Uterus (tissue), 4 donors: Measurements from ENCODE around the gene RALGPS1. TPM values are rescaled to one million over a fixed set of nuclear protein-coding genes. Genes with fewer than 3 reads are reported as not detected.

Experiments
- DNase-seq, 2 donors: peaks; one replicate each; pipeline ENCODE4 v3.0.0-alpha.2; 2019 to 2020
- H3K27ac ChIP-seq, 2 donors: fragments of 200-600 bp; sonication (generic); 1 replicate in 1 of 2; 2 replicates in 1 of 2; pipeline ENCODE4 v1.5.1; 2016 to 2018
- H3K27me3 ChIP-seq, 2 donors: fragments of 200-600 bp; sonication (generic); one replicate each; pipeline ENCODE4 v1.5.1; 2018 to 2019; ENCODE audit warnings: control low read depth in 1 of 2
- H3K36me3 ChIP-seq, 2 donors: fragments of 200-600 bp; sonication (generic); one replicate each; pipeline ENCODE4 v1.5.1; 2019; ENCODE audit warnings: control low read depth in 1 of 2
- H3K4me1 ChIP-seq, 2 donors: fragments of 200-600 bp; sonication (generic); one replicate each; pipeline ENCODE4 v1.5.1; 2018 to 2019; ENCODE audit warnings: control low read depth in 1 of 2
- H3K4me3 ChIP-seq, 2 donors: fragments of 200-600 bp; sonication (generic); 1 replicate in 1 of 2; 2 replicates in 1 of 2; pipeline ENCODE4 v1.5.1; 2018 to 2019; ENCODE audit warnings: mild to moderate bottlenecking in 1 of 2
- H3K9me3 ChIP-seq, 2 donors: fragments of 200-600 bp; sonication (generic); one replicate each; pipeline ENCODE4 v1.5.1; 2019; ENCODE audit warnings: control low read depth in 1 of 2
- CTCF ChIP-seq, 4 experiments: fragments of 200-600 bp in 2 of 4; fragments of 450-650 bp in 2 of 4; sonication (generic) in 2 of 4; IDR thresholded peaks; one replicate each; pipeline ENCODE4 v1.5.1; 2016 to 2019; ENCODE audit warnings: antibody characterized with exemption in 4 of 4, mild to moderate bottlenecking in 2 of 4, moderate library complexity in 1 of 4
- POLR2A ChIP-seq, 2 donors: fragments of 450-650 bp; IDR thresholded peaks; one replicate each; pipeline ENCODE4 v1.6.1; 2016; ENCODE audit warnings: antibody characterized with exemption in 2 of 2, mild to moderate bottlenecking in 1 of 2, moderate library complexity in 1 of 2
- intact Hi-C: fragments of 100-400 bp; cut with DNase I; formaldehyde crosslinking; loops from one replicate; pipeline ENCODE4 v1.15.1; 2023; ENCODE audit warnings: low total_unique reads
- total RNA-seq, 4 donors: library from RNA; depleted of rRNA in 3 of 4; stranded (reverse); fragments of >200 nt in 3 of 4; gene quantifications; one replicate each; pipeline versions ENCODE4 v1.1.0 to v1.2.4, GENCODE V29; 2014 to 2023
- donor health status: DM: yes; HTN: yes; CAD: no.

The RALGPS1 gene
- total RNA-seq, 4 donors from 2014 or later, result 8.5 to 16.7 (median 14.5) TPM

DNA sequence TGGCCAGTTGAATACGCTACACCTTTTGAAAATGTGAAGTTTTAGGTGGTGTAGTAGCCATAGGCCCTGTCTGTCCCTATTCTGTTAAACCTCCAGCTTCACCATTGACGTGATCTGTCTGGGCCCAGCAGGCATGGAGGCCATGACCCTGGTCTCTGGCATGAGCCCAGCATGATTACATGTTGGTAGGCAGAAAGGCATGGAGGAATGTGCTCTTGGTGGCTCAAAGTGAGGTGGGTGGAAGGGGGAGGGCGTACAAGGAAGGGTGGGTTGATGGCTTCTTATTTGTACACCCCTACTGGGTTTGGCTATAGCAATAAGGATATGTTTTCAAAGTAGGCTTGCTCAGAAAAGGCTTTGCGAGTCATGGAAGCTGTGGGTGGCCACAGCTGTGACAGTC is 23.7 kb downstream of the RALGPS1 start:
- TF ChIP-seq POLR2A (IDR thresholded peaks at IDR 0.05) (no peak), CTCF (IDR thresholded peaks at IDR 0.05) (no peak)
- Histone ChIP-seq H3K4me3 (no peak overlapping the region), H3K4me1 (no peaks in the 10 kb centered on the region), H3K27me3 (no peaks in the 10 kb centered on the region), H3K36me3 (no peaks in the 10 kb centered on the region), H3K9me3 (no peaks in the 10 kb centered on the region), H3K27ac (no peak overlapping the region)
- intact Hi-C loops, result no loop called here
- no peak for DNase-seq

DNA sequence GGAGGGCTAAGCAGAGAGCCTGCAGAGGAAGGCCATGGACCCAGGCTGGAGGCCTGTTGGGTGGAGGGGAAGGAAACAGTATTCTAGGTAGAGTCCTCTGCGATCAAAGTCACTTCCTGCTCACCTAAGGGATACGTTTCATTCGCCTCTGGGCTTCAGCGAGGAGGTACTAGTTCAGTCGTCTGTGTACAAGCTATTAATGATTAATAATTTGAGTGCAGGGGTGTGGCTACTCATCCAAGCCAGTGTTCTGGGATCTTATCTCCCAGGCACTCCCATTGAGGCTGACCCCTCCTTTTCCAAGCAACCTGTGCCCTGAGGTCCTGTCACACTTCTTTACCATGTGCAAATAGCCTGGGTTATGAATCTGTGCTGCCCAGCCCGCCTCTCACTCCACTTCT is 25.2 kb downstream of the RALGPS1 start:
- DNase-seq, result no peak
- Histone ChIP-seq H3K27ac (no peak overlapping the region), H3K27me3 (no peaks in the 10 kb centered on the region), H3K4me1 (no peaks in the 10 kb centered on the region), H3K36me3 (no peaks in the 10 kb centered on the region), H3K4me3 (no peak overlapping the region), H3K9me3 (no peaks in the 10 kb centered on the region)
- TF ChIP-seq POLR2A (IDR thresholded peaks at IDR 0.05) (no peak), CTCF (IDR thresholded peaks at IDR 0.05) (no peak)
- intact Hi-C loops, result loop anchor here (5.0 kb wide), 1 partner anchor 257 kb away; no protein-coding TSS in a partner anchor

DNA sequence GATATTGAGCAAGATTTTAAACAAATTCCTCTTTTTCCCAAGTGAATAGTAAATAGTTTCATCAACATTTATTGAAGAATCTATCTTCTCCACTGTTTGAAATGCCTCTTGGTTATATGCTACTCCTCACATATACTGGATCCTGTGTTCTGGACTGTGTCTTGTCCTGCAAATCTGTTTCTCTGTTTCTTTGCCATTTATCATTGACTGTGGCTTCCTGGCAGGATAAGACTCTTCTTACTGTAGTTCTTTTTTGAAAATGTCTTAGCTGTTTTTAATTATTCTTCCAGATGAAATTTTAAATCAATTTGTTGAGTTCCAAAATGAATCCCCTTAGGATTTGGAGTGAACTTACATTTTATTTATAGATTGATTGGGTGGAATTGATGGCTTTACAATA is 27.8 kb downstream of the RALGPS1 start:
- H3K27ac ChIP-seq, result peak overlapping the region; percentile 42 to 54
- no peak for TF ChIP-seq CTCF (IDR thresholded peaks at IDR 0.05)
- TF ChIP-seq POLR2A (IDR thresholded peaks at IDR 0.05), result no peak
- no peaks in the 10 kb centered on the region for H3K9me3 ChIP-seq
- no peak overlapping the region for H3K4me3 ChIP-seq
- H3K4me1 ChIP-seq, result no peaks in the 10 kb centered on the region
- intact Hi-C loops, result loop anchor here (5.0 kb wide), 1 partner anchor 255 kb away; no protein-coding TSS in a partner anchor
- DNase-seq, result no peak
- H3K36me3 ChIP-seq, result no peaks in the 10 kb centered on the region
- no peaks in the 10 kb centered on the region for H3K27me3 ChIP-seq

DNA sequence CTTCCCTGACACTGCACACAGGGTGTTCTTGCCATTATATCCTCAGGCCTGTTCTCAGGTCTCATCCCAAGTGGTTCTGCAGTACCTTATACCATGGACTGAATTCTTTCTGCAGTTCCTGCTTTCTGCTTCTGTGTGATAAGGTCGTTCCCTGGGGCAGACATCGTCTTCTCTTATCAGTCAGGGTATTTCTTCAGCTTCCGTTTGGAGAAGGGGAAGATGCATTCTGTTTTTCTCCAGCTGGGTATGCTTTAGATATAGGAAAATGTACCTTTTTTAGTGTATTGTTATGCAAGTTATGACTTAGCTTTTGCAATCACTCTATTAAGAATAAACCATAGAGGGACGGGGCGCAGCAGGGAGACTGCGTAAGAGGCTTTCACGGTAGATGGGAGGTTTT is 31.1 kb downstream of the RALGPS1 start:
- intact Hi-C loops, result no loop called here
- TF ChIP-seq CTCF (IDR thresholded peaks at IDR 0.05), result no peak
- TF ChIP-seq POLR2A (IDR thresholded peaks at IDR 0.05), result no peak

GRCh38 chr9:126947529-126947928 is 32.9 kb downstream of the RALGPS1 start:
- DNase-seq, result no peak

More for the DNA sequence above, 31.1 kb downstream of the RALGPS1 start:
- no peaks in the 10 kb centered on the region for H3K9me3 ChIP-seq
- H3K27me3 ChIP-seq, result no peaks in the 10 kb centered on the region
- no peak for DNase-seq
- H3K27ac ChIP-seq, result no peak overlapping the region
- H3K4me1 ChIP-seq, result no peaks in the 10 kb centered on the region
- no peak overlapping the region for H3K4me3 ChIP-seq
- no peaks in the 10 kb centered on the region for H3K36me3 ChIP-seq

More at GRCh38 chr9:126947529-126947928, 32.9 kb downstream of the RALGPS1 start:
- Histone ChIP-seq H3K9me3 (no peaks in the 10 kb centered on the region), H3K27me3 (no peaks in the 10 kb centered on the region), H3K4me3 (no peak overlapping the region), H3K27ac (no peak overlapping the region), H3K4me1 (no peaks in the 10 kb centered on the region), H3K36me3 (no peaks in the 10 kb centered on the region)
- intact Hi-C loops, result no loop called here
- TF ChIP-seq POLR2A (IDR thresholded peaks at IDR 0.05) (no peak), CTCF (IDR thresholded peaks at IDR 0.05) (no peak)
